Esophagus muscularis mucosa (tissue), 4 donors: ENCODE data around the gene GATAD2B. TPM values are rescaled to one million over a fixed set of nuclear protein-coding genes. Genes with fewer than 3 reads are reported as not detected.

Source experiments
- DNase-seq: peaks from one replicate; pipeline ENCODE4 v3.0.0-alpha.2; 2017; ENCODE audit errors: extremely low spot score
- H3K27ac ChIP-seq, 4 donors: fragments of 200-600 bp; sonication (generic); replicated peaks in 1 of 4; 1 replicate in 3 of 4; 2 replicates in 1 of 4; pipeline ENCODE4 v1.5.1; 2016 to 2019; ENCODE audit warnings: mild to moderate bottlenecking in 1 of 4
- H3K27me3 ChIP-seq, 4 donors: fragments of 200-600 bp; sonication (generic); one replicate each; pipeline versions ENCODE4 v1.5.1 to v1.6.0; 2016 to 2019
- H3K36me3 ChIP-seq, 4 donors: fragments of 200-600 bp; sonication (generic); one replicate each; pipeline ENCODE4 v1.5.1; 2016 to 2019
- H3K4me1 ChIP-seq, 4 donors: fragments of 200-600 bp; sonication (generic); one replicate each; pipeline ENCODE4 v1.5.1; 2016 to 2019
- H3K4me3 ChIP-seq, 4 donors: fragments of 200-600 bp; sonication (generic); 1 replicate in 2 of 4; 2 replicates in 2 of 4; pipeline ENCODE4 v1.5.1; 2016 to 2019; ENCODE audit warnings: mild to moderate bottlenecking in 4 of 4, moderate library complexity in 1 of 4
- H3K9me3 ChIP-seq, 4 donors: fragments of 200-600 bp; sonication (generic); 1 replicate in 3 of 4; 2 replicates in 1 of 4; pipeline ENCODE4 v1.5.1; 2016 to 2019
- CTCF ChIP-seq, 3 experiments: fragments of 200-600 bp in 2 of 3; fragments of 450-650 bp in 1 of 3; sonication (generic) in 2 of 3; IDR thresholded peaks; one replicate each; pipeline ENCODE4 v1.5.1; 2017 to 2019; ENCODE audit warnings: antibody characterized with exemption in 3 of 3, mild to moderate bottlenecking in 2 of 3, moderate library complexity in 1 of 3
- EP300 ChIP-seq: sonication (generic); formaldehyde crosslinking; IDR thresholded peaks from one replicate; pipeline ENCODE4 v1.6.1; 2017; ENCODE audit warnings: antibody characterized with exemption
- POLR2A ChIP-seq: fragments of 450-650 bp; IDR thresholded peaks from one replicate; pipeline ENCODE4 v1.6.1; 2017; ENCODE audit warnings: antibody characterized with exemption, moderate library complexity, mild to moderate bottlenecking, low read depth
- POLR2AphosphoS5 ChIP-seq, 2 donors: sonication (generic); formaldehyde crosslinking; IDR thresholded peaks; one replicate each; pipeline ENCODE4 v1.6.1; 2017; ENCODE audit warnings: antibody characterized with exemption in 2 of 2
- WGBS: methylation state at CpG from one replicate; pipeline ENCODE4 v1.1.5; 2018; 5-methylcytosine and 5-hydroxymethylcytosine counted together
- intact Hi-C: fragments of 100-400 bp; cut with DNase I; formaldehyde crosslinking; loops from one replicate; pipeline ENCODE4 v1.15.1; 2023
- total RNA-seq, 4 donors: library from RNA; depleted of rRNA; stranded (reverse); fragments of >200 nt; gene quantifications; one replicate each; pipeline versions ENCODE4 v1.1.0 to v1.2.1, GENCODE V29; 2016

The GATAD2B gene
- total RNA-seq, 4 donors from 2014 or later, result 21.9 to 30.5 (median 26.4) TPM

DNA sequence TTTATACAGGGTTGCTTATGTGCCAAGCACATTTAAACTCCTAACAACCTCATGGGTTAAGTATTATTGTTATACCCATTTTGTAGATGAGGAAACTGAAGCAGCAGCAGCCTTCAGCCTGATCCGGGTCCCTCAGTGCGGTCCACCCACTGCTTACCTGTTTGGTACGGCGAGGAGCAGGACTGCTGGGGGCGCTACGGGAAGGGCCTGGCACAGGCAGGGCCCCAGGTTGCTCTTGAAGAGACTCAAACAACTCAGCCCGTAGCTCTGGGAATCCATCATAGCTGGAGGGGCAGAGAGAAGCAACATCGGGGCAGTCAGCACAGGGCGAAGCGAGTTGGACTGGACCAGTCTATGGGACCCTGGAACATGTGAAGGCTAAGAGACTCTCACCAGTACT is 14.6 kb upstream of the GATAD2B start:
- H3K36me3 ChIP-seq, result peaks cover 63 to 100% (median 96%) of the 10 kb centered on the region in 4 donors
- DNase-seq, result no peak
- intact Hi-C loops, result no loop called here

GRCh38 chr1:153936011-153936802 is 13.4 kb upstream of the GATAD2B start:
- WGBS, result 99% methylated on average over 12 of the region's 12 CpGs
- no peaks in the 10 kb centered on the region for H3K9me3 ChIP-seq
- intact Hi-C loops, result no loop called here
- H3K4me3 ChIP-seq, result no peak overlapping the region
- H3K27me3 ChIP-seq, result no peaks in the 10 kb centered on the region
- no peak overlapping the region for H3K27ac ChIP-seq
- H3K4me1 ChIP-seq, result no peaks in the 10 kb centered on the region
- peaks cover 64 to 100% (median 94%) of the 10 kb centered on the region in 4 donors for H3K36me3 ChIP-seq
- no peak for DNase-seq
- TF ChIP-seq CTCF (IDR thresholded peaks at IDR 0.05) (no peak), POLR2AphosphoS5 (IDR thresholded peaks at IDR 0.05) (no peak), EP300 (no peak), POLR2A (no peak)

More for the DNA sequence above, 14.6 kb upstream of the GATAD2B start:
- WGBS, result 99% methylated on average over 10 of the region's 10 CpGs
- Histone ChIP-seq H3K27me3 (no peaks in the 10 kb centered on the region), H3K27ac (no peak overlapping the region), H3K4me1 (no peaks in the 10 kb centered on the region), H3K4me3 (no peak overlapping the region), H3K9me3 (no peaks in the 10 kb centered on the region)
- TF ChIP-seq CTCF (IDR thresholded peaks at IDR 0.05), result no peak
- no peak for TF ChIP-seq EP300
- TF ChIP-seq POLR2AphosphoS5 (IDR thresholded peaks at IDR 0.05), result no peak
- TF ChIP-seq POLR2A, result no peak

DNA sequence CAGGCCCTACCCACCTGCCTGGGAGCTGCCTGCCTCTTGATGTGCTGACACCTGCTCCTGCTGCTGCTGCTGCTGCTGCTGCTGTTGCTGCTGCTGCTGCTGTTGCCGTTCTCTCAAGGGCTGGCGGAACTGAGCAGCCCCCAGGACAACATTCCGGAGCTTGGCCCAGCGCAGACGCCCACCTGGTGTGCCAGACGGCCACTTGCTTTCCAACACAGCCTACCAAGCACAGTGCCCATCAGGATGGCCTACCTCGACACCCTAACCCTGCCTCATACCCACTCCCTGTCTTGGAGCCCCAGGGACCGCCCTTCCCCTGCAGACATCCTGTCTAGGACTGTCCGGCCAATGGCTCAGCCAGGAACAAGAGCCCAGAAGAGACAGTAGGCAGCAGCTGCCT is 12.0 kb upstream of the GATAD2B start:
- Histone ChIP-seq H3K4me3 (no peak overlapping the region), H3K9me3 (no peaks in the 10 kb centered on the region), H3K27ac (no peak overlapping the region), H3K36me3 (peaks cover 64 to 100% (median 94%) of the 10 kb centered on the region in 4 donors), H3K27me3 (no peaks in the 10 kb centered on the region), H3K4me1 (no peaks in the 10 kb centered on the region)
- WGBS, result 90% methylated on average over 9 of the region's 9 CpGs
- TF ChIP-seq EP300, result no peak
- no peak for TF ChIP-seq POLR2A
- no peak for TF ChIP-seq CTCF (IDR thresholded peaks at IDR 0.05)
- no peak for TF ChIP-seq POLR2AphosphoS5 (IDR thresholded peaks at IDR 0.05)
- intact Hi-C loops, result no loop called here
- no peak for DNase-seq

DNA sequence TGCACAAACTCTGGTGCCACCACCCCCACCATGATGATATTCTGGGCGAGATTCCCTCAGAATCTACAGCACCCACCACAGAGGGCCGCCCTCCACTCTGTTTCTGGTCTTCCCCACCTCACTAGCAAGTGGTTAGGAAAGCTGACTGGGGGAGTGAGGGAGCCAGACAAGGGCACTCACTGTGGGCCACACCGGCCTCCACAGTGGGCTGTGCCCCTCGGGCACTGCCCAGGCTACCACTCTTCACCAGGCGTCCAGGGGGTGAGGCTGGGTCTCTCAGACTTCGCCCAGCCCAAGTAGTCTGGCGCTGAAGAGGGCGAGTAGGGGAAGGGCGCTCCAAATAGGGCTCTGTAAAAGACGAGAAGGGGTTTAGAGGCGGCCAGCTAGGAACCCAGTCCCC is 11.2 kb upstream of the GATAD2B start:
- WGBS, result 96% methylated on average over 11 of the region's 11 CpGs
- DNase-seq, result no peak
- no peaks in the 10 kb centered on the region for H3K27me3 ChIP-seq

More for the DNA sequence above, 11.2 kb upstream of the GATAD2B start:
- no peak overlapping the region for H3K27ac ChIP-seq
- H3K4me3 ChIP-seq, result no peak overlapping the region
- intact Hi-C loops, result no loop called here
- no peaks in the 10 kb centered on the region for H3K9me3 ChIP-seq
- peaks cover 0 to 1% (median 0%) of the 10 kb centered on the region in 4 donors for H3K4me1 ChIP-seq
- H3K36me3 ChIP-seq, result peaks cover 59 to 100% (median 90%) of the 10 kb centered on the region in 4 donors
- TF ChIP-seq CTCF (IDR thresholded peaks at IDR 0.05) (no peak), POLR2AphosphoS5 (IDR thresholded peaks at IDR 0.05) (no peak), EP300 (no peak), POLR2A (no peak)
